Erythroblast (primary cell): Measurements from ENCODE around the gene P3H2.

ENCODE experiments used
- GATA1 ChIP-seq: IDR thresholded peaks from 2 replicates; pipeline ENCODE4 v1.6.1; 2011; ENCODE audit warnings: low read depth, mild to moderate bottlenecking, control low read depth, low read length, moderate library complexity
- POLR2A ChIP-seq: IDR thresholded peaks from 2 replicates; pipeline ENCODE4 v1.6.1; 2011; ENCODE audit warnings: mild to moderate bottlenecking, low read length

GRCh38 chr3:189954733-189955665 lies 165.7 kb downstream of the P3H2 start:
- TF ChIP-seq POLR2A (no peak), GATA1 (no peak)
